Trophoblast cell (in vitro differentiated cells and primary cell): ENCODE data around the gene JAKMIP1.

Experiments used
- DNase-seq, 2 donors: peaks; one replicate each; pipeline ENCODE4 v3.0.0-alpha.2; 2016
- H2AFZ ChIP-seq: 2 replicates; pipeline ENCODE4 v1.6.1; 2013; ENCODE audit warnings: low read length, moderate library complexity, mild to moderate bottlenecking; ENCODE audit not compliant: insufficient read depth, poor library complexity
- H2AK5ac ChIP-seq: 2 replicates; pipeline ENCODE4 v1.6.1; 2013; ENCODE audit warnings: mild to moderate bottlenecking, low read length
- H2BK120ac ChIP-seq: 2 replicates; pipeline ENCODE4 v1.6.1; 2013; ENCODE audit warnings: low read length, mild to moderate bottlenecking, moderate library complexity; ENCODE audit not compliant: insufficient read depth, poor library complexity
- H2BK12ac ChIP-seq: 2 replicates; pipeline ENCODE4 v1.6.1; 2013; ENCODE audit warnings: mild to moderate bottlenecking, low read length, moderate library complexity
- H2BK5ac ChIP-seq: 2 replicates; pipeline ENCODE4 v1.6.1; 2013; ENCODE audit warnings: low read length, low read depth, moderate library complexity, mild to moderate bottlenecking; ENCODE audit not compliant: poor library complexity
- H3K14ac ChIP-seq: 2 replicates; pipeline ENCODE4 v1.6.1; 2013; ENCODE audit warnings: mild to moderate bottlenecking, low read length
- H3K18ac ChIP-seq: 2 replicates; pipeline ENCODE4 v1.6.1; 2013; ENCODE audit warnings: mild to moderate bottlenecking, low read length
- H3K23ac ChIP-seq: 2 replicates; pipeline ENCODE4 v1.6.1; 2013; ENCODE audit warnings: low read length
- H3K27ac ChIP-seq: 2 replicates; pipeline ENCODE4 v1.5.1; 2013; ENCODE audit warnings: low read depth, mild to moderate bottlenecking, inconsistent platforms, low read length, moderate library complexity
- H3K27me3 ChIP-seq: 2 replicates; pipeline ENCODE4 v1.6.1; 2013; ENCODE audit warnings: inconsistent platforms, mild to moderate bottlenecking, low read length, moderate library complexity; ENCODE audit not compliant: insufficient read depth
- H3K36me3 ChIP-seq, 2 experiments: 1 replicate in 1 of 2; 2 replicates in 1 of 2; pipeline ENCODE4 v1.6.1; 2013; ENCODE audit warnings: low read length in 2 of 2, mild to moderate bottlenecking in 2 of 2, moderate library complexity in 1 of 2; ENCODE audit not compliant: insufficient read depth in 2 of 2, control insufficient read depth in 1 of 2
- H3K4ac ChIP-seq: 2 replicates; pipeline ENCODE4 v1.6.1; 2013; ENCODE audit warnings: low read depth, mild to moderate bottlenecking, low read length, moderate library complexity
- H3K4me1 ChIP-seq, 2 experiments: 1 replicate in 1 of 2; 2 replicates in 1 of 2; pipeline ENCODE4 v1.6.1; 2013; ENCODE audit warnings: low read length in 2 of 2, mild to moderate bottlenecking in 2 of 2, moderate library complexity in 1 of 2; ENCODE audit not compliant: insufficient read depth in 2 of 2, control insufficient read depth in 1 of 2
- H3K4me2 ChIP-seq: 2 replicates; pipeline ENCODE4 v1.6.1; 2013; ENCODE audit warnings: inconsistent platforms, mild to moderate bottlenecking, low read length, moderate library complexity
- H3K4me3 ChIP-seq: 2 replicates; pipeline ENCODE4 v1.5.1; 2013; ENCODE audit warnings: mild to moderate bottlenecking, low read depth, low read length, inconsistent platforms
- H3K79me1 ChIP-seq: one replicate; pipeline ENCODE4 v1.6.1; 2013; ENCODE audit warnings: low read length
- H3K79me2 ChIP-seq: 2 replicates; pipeline ENCODE4 v1.6.1; 2013; ENCODE audit warnings: low read length, mild to moderate bottlenecking; ENCODE audit not compliant: control insufficient read depth, insufficient read depth, poor library complexity
- H3K9ac ChIP-seq: 2 replicates; pipeline ENCODE4 v1.6.1; 2013; ENCODE audit warnings: mild to moderate bottlenecking, low read length
- H3K9me3 ChIP-seq: 2 replicates; pipeline ENCODE4 v1.6.1; 2013; ENCODE audit warnings: low read depth, mild to moderate bottlenecking, control low read depth, inconsistent platforms, low read length; ENCODE audit not compliant: insufficient read depth
- H4K12ac ChIP-seq: 2 replicates; pipeline ENCODE4 v1.6.1; 2013; ENCODE audit warnings: low read depth, mild to moderate bottlenecking, low read length, moderate library complexity
- H4K8ac ChIP-seq: 2 replicates; pipeline ENCODE4 v1.6.1; 2013; ENCODE audit warnings: low read depth, mild to moderate bottlenecking, low read length, moderate library complexity
- H4K91ac ChIP-seq: one replicate; pipeline ENCODE4 v1.6.1; 2013; ENCODE audit warnings: low read depth, mild to moderate bottlenecking, low read length, moderate library complexity
- WGBS: extraction: QIAGEN DNeasy Blood & Tissue Kit; methylation state at CpG from one replicate; pipeline ENCODE4 v1.1.7; 2013; ENCODE audit warnings: missing lambda C conversion rate; ENCODE audit not compliant: insufficient read length, insufficient coverage; ENCODE audit errors: extremely low coverage; 5-methylcytosine and 5-hydroxymethylcytosine counted together

Gene JAKMIP1

GRCh38 chr4:6122496-6122895, 77.9 kb downstream of the JAKMIP1 start:
- Histone ChIP-seq H3K79me2 (no peaks in the 10 kb centered on the region), H3K4ac (no peak overlapping the region), H3K4me3 (no peak overlapping the region), H3K9me3 (peaks cover 4% of the 10 kb centered on the region), H2BK5ac (no peak overlapping the region), H2AK5ac (no peak overlapping the region), H2BK120ac (no peak overlapping the region), H3K27ac (no peak overlapping the region), H3K27me3 (no peaks in the 10 kb centered on the region), H3K9ac (no peak overlapping the region), H3K23ac (no peak overlapping the region), H4K8ac (no peak overlapping the region), H4K91ac (no peak overlapping the region), H3K4me2 (no peak overlapping the region), H2AFZ (no peak overlapping the region), H3K14ac (no peak overlapping the region), H4K12ac (no peak overlapping the region), H3K36me3 (no peaks in the 10 kb centered on the region), H3K4me1 (no peaks in the 10 kb centered on the region), H3K18ac (no peak overlapping the region), H2BK12ac (no peak overlapping the region), H3K79me1 (no peaks in the 10 kb centered on the region)
- no CpG with 5 or more reads among the region's 6 CpGs for WGBS
- DNase-seq = no peak

- H4K91ac ChIP-seq = no peak overlapping the region
- no peaks in the 10 kb centered on the region for H3K27me3 ChIP-seq
- no peak overlapping the region for H3K4ac ChIP-seq
- H3K9me3 ChIP-seq = peaks cover 4% of the 10 kb centered on the region
- H4K12ac ChIP-seq = no peak overlapping the region
- DNase-seq = no peak
- no peak overlapping the region for H3K23ac ChIP-seq
- H4K8ac ChIP-seq = no peak overlapping the region
- no peaks in the 10 kb centered on the region for H3K79me2 ChIP-seq
- no peak overlapping the region for H3K9ac ChIP-seq
- no peak overlapping the region for H3K18ac ChIP-seq
- no peak overlapping the region for H2BK5ac ChIP-seq
- H3K36me3 ChIP-seq = no peaks in the 10 kb centered on the region
- no peak overlapping the region for H3K14ac ChIP-seq
- no peak overlapping the region for H2BK120ac ChIP-seq
- H3K4me1 ChIP-seq = no peaks in the 10 kb centered on the region
- H3K79me1 ChIP-seq = no peaks in the 10 kb centered on the region
- no CpG with 5 or more reads among the region's 12 CpGs for WGBS
- H3K4me3 ChIP-seq = no peak overlapping the region
- H2AFZ ChIP-seq = no peak overlapping the region
- no peak overlapping the region for H2BK12ac ChIP-seq
- no peak overlapping the region for H3K4me2 ChIP-seq
- H3K27ac ChIP-seq = no peak overlapping the region
- no peak overlapping the region for H2AK5ac ChIP-seq
Observed at GRCh38 chr4:6121941-6122340, 78.4 kb downstream of the JAKMIP1 start.

DNA sequence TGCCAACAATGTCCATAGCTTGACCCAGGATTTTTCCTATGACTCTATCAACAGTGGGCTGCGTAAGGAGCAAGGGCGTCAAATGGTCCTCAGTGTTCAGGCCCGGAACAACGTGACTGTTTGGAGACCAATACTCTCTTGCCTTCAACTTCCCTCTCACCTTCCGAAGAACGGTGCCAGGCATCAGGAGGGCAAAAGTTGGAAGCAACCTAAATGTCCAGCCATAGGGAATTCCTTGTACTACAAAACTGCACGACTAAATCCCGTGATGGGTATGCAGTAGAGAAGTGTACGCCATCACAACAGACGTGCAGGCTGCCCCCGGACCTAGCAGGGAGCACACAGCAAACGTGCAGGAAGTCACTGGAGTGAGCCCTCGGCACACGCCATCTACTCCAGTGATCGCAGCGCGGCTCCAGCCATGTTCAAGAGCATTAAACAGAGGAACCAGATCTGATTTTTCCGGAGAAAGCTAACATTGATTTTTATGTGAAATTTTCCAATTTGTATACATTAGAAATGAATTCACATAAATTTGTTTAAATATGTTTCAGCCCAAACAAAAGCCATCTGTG, 79.0 kb downstream of the JAKMIP1 start:
- Histone ChIP-seq H3K27ac (no peak overlapping the region), H4K12ac (no peak overlapping the region), H2AK5ac (no peak overlapping the region), H3K4me1 (no peaks in the 10 kb centered on the region), H2AFZ (no peak overlapping the region), H3K4me3 (no peak overlapping the region), H3K79me1 (no peaks in the 10 kb centered on the region), H2BK12ac (no peak overlapping the region), H3K27me3 (no peaks in the 10 kb centered on the region), H2BK120ac (no peak overlapping the region), H3K9me3 (peaks cover 4% of the 10 kb centered on the region), H3K4me2 (no peak overlapping the region), H4K8ac (no peak overlapping the region), H4K91ac (no peak overlapping the region), H3K36me3 (no peaks in the 10 kb centered on the region), H3K18ac (no peak overlapping the region), H3K23ac (no peak overlapping the region), H3K9ac (no peak overlapping the region), H3K4ac (no peak overlapping the region), H3K79me2 (no peaks in the 10 kb centered on the region), H2BK5ac (no peak overlapping the region), H3K14ac (no peak overlapping the region)
- WGBS = no CpG with 5 or more reads among the region's 18 CpGs
- DNase-seq = no peak

DNA sequence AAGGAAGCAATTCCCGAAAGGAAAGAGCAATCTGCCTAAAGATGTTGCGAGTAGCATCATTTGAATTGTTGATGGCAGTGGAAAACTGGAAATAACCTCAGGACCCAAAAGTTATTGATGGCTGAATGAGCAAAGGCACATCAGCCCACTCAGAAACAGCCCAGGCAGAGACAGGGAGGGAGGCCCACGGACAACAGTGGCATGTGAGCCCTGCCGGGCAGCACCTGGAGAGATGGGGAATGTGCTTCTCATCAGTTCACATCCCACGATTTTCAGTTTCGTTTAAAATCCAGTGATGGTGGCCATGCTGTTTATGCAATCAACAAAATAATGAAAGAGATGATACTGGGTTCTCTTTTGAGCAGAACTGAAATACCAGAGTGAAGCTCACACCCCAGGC, 80.0 kb downstream of the JAKMIP1 start:
- DNase-seq = no peak
- Histone ChIP-seq H3K14ac (no peak overlapping the region), H2BK12ac (no peak overlapping the region), H3K27ac (no peak overlapping the region), H3K23ac (no peak overlapping the region), H2AK5ac (no peak overlapping the region), H3K4ac (no peak overlapping the region), H3K79me1 (no peaks in the 10 kb centered on the region), H3K79me2 (no peaks in the 10 kb centered on the region), H2BK120ac (no peak overlapping the region), H3K9ac (no peak overlapping the region), H3K4me2 (no peak overlapping the region), H3K27me3 (no peaks in the 10 kb centered on the region), H4K8ac (no peak overlapping the region), H3K4me1 (no peaks in the 10 kb centered on the region), H4K12ac (no peak overlapping the region), H3K4me3 (no peak overlapping the region), H3K18ac (no peak overlapping the region), H3K36me3 (no peaks in the 10 kb centered on the region), H4K91ac (no peak overlapping the region), H2BK5ac (no peak overlapping the region), H3K9me3 (no peaks in the 10 kb centered on the region), H2AFZ (no peak overlapping the region)
- no CpG with 5 or more reads among the region's 6 CpGs for WGBS
